IMR-90 (cell line): ENCODE results near the gene DSC3. TPM values are rescaled to one million over a fixed set of nuclear protein-coding genes. Genes with fewer than 3 reads are reported as not detected.

Experiments used
- ATAC-seq: fragments of 200-7000 bp; cut with Tn5 transposase; 2 replicates; pipeline ENCODE4 v1.9.1; 2020; ENCODE audit warnings: low read depth, mild to moderate bottlenecking, moderate library complexity
- BruUV-seq: library from RNA; stranded (reverse); fragments of 400-500 nt; replicated peaks from 2 replicates; lab custom pipeline; 2021; lab: Mats Ljungman, UMichigan
- CTCF ChIA-PET: fragments of 300-600 bp; formaldehyde crosslinking; extraction: SDS; loops from one replicate; lab custom pipeline; 2021; ENCODE audit warnings: antibody characterized with exemption; lab: Yijun Ruan, JAX
- POLR2A ChIA-PET: fragments of 300-600 bp; sonication (Branson Sonifier 250); formaldehyde crosslinking; loops from one replicate; lab custom pipeline; 2022; ENCODE audit warnings: antibody characterized with exemption; ENCODE audit not compliant: unreplicated experiment; lab: Charles Lee
- DNase-seq: peaks from one replicate; pipeline ENCODE4 v3.0.0; 2013
- H2AFZ ChIP-seq: replicated peaks from 2 replicates; pipeline ENCODE3; 2013; ENCODE audit warnings: low read length, mild to moderate bottlenecking; ENCODE audit not compliant: poor library complexity
- H2AK5ac ChIP-seq: 2 replicates; pipeline ENCODE4 v1.6.1; 2013; ENCODE audit warnings: low read depth, low read length, inconsistent platforms
- H2AK9ac ChIP-seq: replicated peaks from 2 replicates; pipeline ENCODE3; 2013; ENCODE audit warnings: mild to moderate bottlenecking, low read depth, low read length, moderate library complexity; ENCODE audit not compliant: poor library complexity
- H2BK120ac ChIP-seq: 2 replicates; pipeline ENCODE4 v1.6.1; 2013; ENCODE audit warnings: low read depth, low read length, inconsistent platforms
- H2BK15ac ChIP-seq: 3 replicates; pipeline ENCODE4 v1.6.1; 2013; ENCODE audit warnings: low read depth, low read length, inconsistent platforms
- H2BK20ac ChIP-seq: 2 replicates; pipeline ENCODE4 v1.6.1; 2013; ENCODE audit warnings: low read depth, mild to moderate bottlenecking, inconsistent platforms, low read length, moderate library complexity
- H2BK5ac ChIP-seq: 2 replicates; pipeline ENCODE4 v1.6.1; 2013; ENCODE audit warnings: mild to moderate bottlenecking, low read depth, low read length, inconsistent platforms; ENCODE audit not compliant: poor library complexity, severe bottlenecking
- H3K14ac ChIP-seq: replicated peaks from 2 replicates; pipeline ENCODE4 v1.6.1; 2013; ENCODE audit warnings: low read depth, low read length, inconsistent platforms
- H3K18ac ChIP-seq: 2 replicates; pipeline ENCODE4 v1.6.1; 2013; ENCODE audit warnings: low read depth, low read length, control low read depth
- H3K23ac ChIP-seq: 2 replicates; pipeline ENCODE4 v1.6.1; 2013; ENCODE audit warnings: low read depth, low read length, inconsistent platforms
- H3K27ac ChIP-seq: 2 replicates; pipeline ENCODE4 v1.5.1; 2013; ENCODE audit warnings: mild to moderate bottlenecking, control low read depth, low read length; ENCODE audit not compliant: insufficient read depth
- H3K27me3 ChIP-seq: 2 replicates; pipeline ENCODE4 v1.6.1; 2013; ENCODE audit warnings: low read length; ENCODE audit not compliant: control insufficient read depth, insufficient read depth
- H3K36me3 ChIP-seq: 2 replicates; pipeline ENCODE4 v1.6.1; 2013; ENCODE audit warnings: low read length, mixed read lengths; ENCODE audit not compliant: control insufficient read depth, insufficient read depth
- H3K4ac ChIP-seq: 2 replicates; pipeline ENCODE4 v1.6.1; 2013; ENCODE audit warnings: low read depth, low read length, inconsistent platforms
- H3K4me1 ChIP-seq: 2 replicates; pipeline ENCODE4 v1.6.1; 2013; ENCODE audit warnings: low read length, mixed read lengths; ENCODE audit not compliant: control insufficient read depth, insufficient read depth
- H3K4me2 ChIP-seq: 2 replicates; pipeline ENCODE4 v1.6.1; 2013; ENCODE audit warnings: low read depth, mild to moderate bottlenecking, control low read depth, low read length, moderate library complexity
- H3K4me3 ChIP-seq: 2 replicates; pipeline ENCODE4 v1.5.1; 2013; ENCODE audit warnings: low read depth, mild to moderate bottlenecking, control low read depth, low read length, moderate library complexity; ENCODE audit not compliant: insufficient read depth
- H3K56ac ChIP-seq: 2 replicates; pipeline ENCODE4 v1.6.1; 2013; ENCODE audit warnings: low read length, inconsistent platforms; ENCODE audit not compliant: insufficient read depth; ENCODE audit errors: extremely low read depth
- H3K79me1 ChIP-seq, 2 experiments: 2 replicates each; pipeline ENCODE4 v1.6.1; 2013; ENCODE audit warnings: low read length in 2 of 2, inconsistent platforms in 1 of 2, low read depth in 1 of 2
- H3K9ac ChIP-seq: 2 replicates; pipeline ENCODE4 v1.6.1; 2013; ENCODE audit warnings: low read depth, low read length, control low read depth
- H3K9me1 ChIP-seq: 2 replicates; pipeline ENCODE4 v1.6.1; 2013; ENCODE audit warnings: low read length, inconsistent platforms; ENCODE audit not compliant: insufficient read depth
- H3K9me3 ChIP-seq: 2 replicates; pipeline ENCODE4 v1.6.1; 2013; ENCODE audit warnings: low read length; ENCODE audit not compliant: control insufficient read depth, insufficient read depth
- H4K20me1 ChIP-seq: 2 replicates; pipeline ENCODE4 v1.6.1; 2013; ENCODE audit warnings: low read length, inconsistent platforms; ENCODE audit not compliant: insufficient read depth
- H4K5ac ChIP-seq: 2 replicates; pipeline ENCODE4 v1.6.1; 2013; ENCODE audit warnings: mild to moderate bottlenecking, low read depth, low read length, control low read depth
- H4K8ac ChIP-seq, 2 experiments: 2 replicates each; pipeline ENCODE4 v1.6.1; 2013; ENCODE audit warnings: low read depth in 2 of 2, low read length in 2 of 2, control low read depth in 1 of 2, inconsistent platforms in 1 of 2
- H4K91ac ChIP-seq: 2 replicates; pipeline ENCODE4 v1.6.1; 2013; ENCODE audit warnings: low read depth, low read length, inconsistent platforms; ENCODE audit not compliant: insufficient read depth
- NFE2L2 ChIP-seq: fragments of 150-350 bp; IDR thresholded peaks from 2 replicates; pipeline ENCODE4 v1.6.1; 2016; ENCODE audit warnings: low read depth, mild to moderate bottlenecking, low read length
- dilution Hi-C: fragments of 300-500 bp; cut with HindIII; formaldehyde crosslinking; loops from one replicate; pipeline ENCODE4 v1.14.3; 2018; ENCODE audit warnings: low sequenced_read_pairs; ENCODE audit not compliant: unreplicated experiment
- in situ Hi-C: fragments of 300-500 bp; cut with MboI; formaldehyde crosslinking; loops from 3 replicates; pipeline ENCODE4 v1.14.3; 2019; ENCODE audit warnings: low sequenced_read_pairs, inconsistent platforms, mixed read lengths
- intact Hi-C: fragments of 100-400 bp; cut with micrococcal nuclease; formaldehyde crosslinking; loops from 2 replicates; pipeline ENCODE4 v1.10.0; 2022
- microRNA-seq, 2 experiments: library from miRNA; stranded (forward) in 1 of 2; unstranded in 1 of 2; fragments of 10-50 nt in 1 of 2; fragments of <30 nt in 1 of 2; gene quantifications in 1 of 2; microRNA quantifications in 1 of 2; one replicate each; pipeline versions ENCODE3 to v1.1.0; 2013 to 2020; ENCODE audit not compliant: insufficient read depth in 1 of 2, insufficient read length in 1 of 2, unreplicated experiment in 1 of 2
- polyA plus RNA-seq, 3 experiments: library from polyadenylated mRNA; depleted of rRNA; stranded (reverse); fragments of >200 nt; gene quantifications; 2 replicates each; pipeline ENCODE4 v1.2.3, GENCODE V29; 2012; ENCODE audit warnings: low replicate concordance in 1 of 3
- small RNA-seq, 5 experiments: library from RNA; depleted of rRNA; stranded (forward); fragments of <200 nt; gene quantifications; one replicate each; pipeline ENCODE3, GENCODE V24; 2012
- total RNA-seq: library from RNA; depleted of rRNA; stranded (reverse); fragments of >200 nt; gene quantifications from 2 replicates; pipeline ENCODE4 v1.2.3, GENCODE V29; 2012; rRNA removed

DSC3 gene
- total and polyA plus RNA-seq, 2 of the 4 experiments (the other 2 are of a cell fraction), result under 0.01 to 0.09 TPM

DNA sequence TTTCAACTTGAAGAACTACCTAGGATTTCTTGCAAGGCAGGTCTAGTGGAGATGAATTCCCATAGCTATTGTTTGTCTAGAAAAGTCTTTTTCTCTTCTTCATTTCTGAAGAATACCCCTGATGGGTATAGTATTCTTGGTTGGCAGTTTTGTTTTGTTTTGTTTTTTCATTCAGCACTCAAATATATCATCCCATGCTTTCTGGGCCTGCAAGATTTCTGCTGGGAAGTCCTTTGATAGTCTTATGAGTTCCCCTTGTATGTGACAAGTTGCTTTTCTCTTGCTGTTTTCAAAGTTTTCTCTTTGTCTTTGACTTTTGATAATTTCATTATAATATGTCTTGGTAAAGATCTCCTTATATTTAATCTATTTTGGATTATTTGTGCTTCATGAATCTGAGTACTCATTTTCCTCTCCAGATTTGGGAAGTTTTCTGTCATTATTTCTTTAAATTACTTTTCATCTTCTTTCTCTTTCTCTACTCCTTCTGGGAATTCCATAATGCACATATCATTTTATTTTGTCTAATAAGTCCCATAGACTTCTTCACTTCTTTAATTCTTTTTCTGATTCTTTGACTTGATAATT, 101.5 kb downstream of the DSC3 start:
- Histone ChIP-seq H3K79me1 (no peaks in the 10 kb centered on the region), H3K4me2 (no peak overlapping the region), H2BK120ac (no peak overlapping the region), H3K23ac (no peak overlapping the region), H4K20me1 (no peaks in the 10 kb centered on the region), H3K27me3 (no peaks in the 10 kb centered on the region), H3K36me3 (no peaks in the 10 kb centered on the region), H3K9ac (no peak overlapping the region), H3K9me1 (no peaks in the 10 kb centered on the region), H2AFZ (no peak overlapping the region), H2AK5ac (no peak overlapping the region), H2BK5ac (no peak overlapping the region), H3K4me1 (no peaks in the 10 kb centered on the region), H3K18ac (no peak overlapping the region), H3K4ac (no peak overlapping the region), H4K8ac (no peak overlapping the region), H4K91ac (no peak overlapping the region), H3K27ac (no peak overlapping the region), H3K9me3 (peaks cover 6% of the 10 kb centered on the region), H4K5ac (no peak overlapping the region), H3K14ac (no peak overlapping the region), H3K4me3 (no peak overlapping the region), H2AK9ac (no peak overlapping the region), H3K56ac (no peak overlapping the region), H2BK15ac (no peak overlapping the region), H2BK20ac (no peak overlapping the region)
- CTCF ChIA-PET, result no interaction called here
- DNase-seq (no peak), ATAC-seq (no peak)
- TF ChIP-seq NFE2L2, result no peak
- intact Hi-C loops (no loop called here), dilution Hi-C loops (no loop called here), in situ Hi-C loops (no loop called here)
- POLR2A ChIA-PET, result no interaction called here
- no TSS peak for BruUV-seq

Small RNAs within 50 kb of the gene (microRNA-seq; reads per million reads assigned to microRNA genes)
- gene RNU6-857P (ENCODE audit: insufficient read depth, insufficient read length), result not detected

Small RNAs within 50 kb of the gene (small RNA-seq; reads per million reads assigned to genes)
- gene RNU6-857P, result 0 reads per million in 5 experiments

Other genes with a start within 250 kb of the DSC3 start
- not detected in 2 replicates for gene DSC2, start 59.7 kb upstream of the DSC3 start, total RNA-seq
- not detected in 2 replicates for gene DSC2, start 59.7 kb upstream of the DSC3 start, polyA plus RNA-seq (2012; rRNA removed)
- gene DSC1, start 120.1 kb upstream of the DSC3 start, total RNA-seq, result not detected in 2 replicates
- gene DSC1, start 120.1 kb upstream of the DSC3 start, polyA plus RNA-seq (2012; rRNA removed), result not detected in 2 replicates